Measurements from ENCODE around the gene KIF5C.

KIF5C gene

GRCh38 chr2:148954536-148954935, 79.5 kb downstream of the KIF5C start:
- TF ChIP-seq POLR2AphosphoS5 (IDR thresholded peaks at IDR 0.05; ENCODE audit: low read depth) (no peak), REST (IDR thresholded peaks at IDR 0.05; ENCODE audit: insufficient replicate concordance, low read depth) (no peak), GABPA (IDR thresholded peaks at IDR 0.05; ENCODE audit: low read depth) (no peak), CTCF (IDR thresholded peaks at IDR 0.05; ENCODE audit: insufficient read depth, low read length) (no peak), SPI1 (IDR thresholded peaks at IDR 0.05; ENCODE audit: borderline replicate concordance, low read depth) (no peak)
- no peak overlapping the region for H3K27ac ChIP-seq (replicated peaks)
- no peak for DNase-seq (ENCODE audit: low read depth in 1 of 2, low spot score in 1 of 2)
- H3K27me3 ChIP-seq (ENCODE audit: insufficient read depth, poor library complexity, severe bottlenecking), result no peaks in the 10 kb centered on the region
- no peak overlapping the region for H3K4me3 ChIP-seq (replicated peaks; ENCODE audit: insufficient read depth, low read length)

- Histone ChIP-seq H3K27ac (replicated peaks) (no peak overlapping the region), H3K27me3 (ENCODE audit: insufficient read depth, poor library complexity, severe bottlenecking) (no peaks in the 10 kb centered on the region), H3K4me3 (replicated peaks; ENCODE audit: insufficient read depth, low read length) (no peak overlapping the region)
- TF ChIP-seq SPI1 (IDR thresholded peaks at IDR 0.05; ENCODE audit: borderline replicate concordance, low read depth), result no peak
- TF ChIP-seq POLR2AphosphoS5 (IDR thresholded peaks at IDR 0.05; ENCODE audit: low read depth), result no peak
- TF ChIP-seq REST (IDR thresholded peaks at IDR 0.05; ENCODE audit: insufficient replicate concordance, low read depth), result no peak
- TF ChIP-seq CTCF (IDR thresholded peaks at IDR 0.05; ENCODE audit: insufficient read depth, low read length), result no peak
- DNase-seq (ENCODE audit: low read depth in 1 of 2, low spot score in 1 of 2), result no peak
Measured at GRCh38 chr2:148955798-148956197, 80.8 kb downstream of the KIF5C start.

- Histone ChIP-seq H3K4me3 (replicated peaks; ENCODE audit: insufficient read depth, low read length) (no peak overlapping the region), H3K27ac (replicated peaks) (no peak overlapping the region), H3K27me3 (ENCODE audit: insufficient read depth, poor library complexity, severe bottlenecking) (no peaks in the 10 kb centered on the region)
- TF ChIP-seq POLR2AphosphoS5 (IDR thresholded peaks at IDR 0.05; ENCODE audit: low read depth) (no peak), REST (IDR thresholded peaks at IDR 0.05; ENCODE audit: insufficient replicate concordance, low read depth) (no peak), CTCF (IDR thresholded peaks at IDR 0.05; ENCODE audit: insufficient read depth, low read length) (no peak), GABPA (IDR thresholded peaks at IDR 0.05; ENCODE audit: low read depth) (no peak), SPI1 (IDR thresholded peaks at IDR 0.05; ENCODE audit: borderline replicate concordance, low read depth) (no peak)
- no peak for DNase-seq (ENCODE audit: low read depth in 1 of 2, low spot score in 1 of 2)
Measured at GRCh38 chr2:148957023-148957422, 82.0 kb downstream of the KIF5C start.
